ENCODE measurements around the gene ADGRG3.

DNA sequence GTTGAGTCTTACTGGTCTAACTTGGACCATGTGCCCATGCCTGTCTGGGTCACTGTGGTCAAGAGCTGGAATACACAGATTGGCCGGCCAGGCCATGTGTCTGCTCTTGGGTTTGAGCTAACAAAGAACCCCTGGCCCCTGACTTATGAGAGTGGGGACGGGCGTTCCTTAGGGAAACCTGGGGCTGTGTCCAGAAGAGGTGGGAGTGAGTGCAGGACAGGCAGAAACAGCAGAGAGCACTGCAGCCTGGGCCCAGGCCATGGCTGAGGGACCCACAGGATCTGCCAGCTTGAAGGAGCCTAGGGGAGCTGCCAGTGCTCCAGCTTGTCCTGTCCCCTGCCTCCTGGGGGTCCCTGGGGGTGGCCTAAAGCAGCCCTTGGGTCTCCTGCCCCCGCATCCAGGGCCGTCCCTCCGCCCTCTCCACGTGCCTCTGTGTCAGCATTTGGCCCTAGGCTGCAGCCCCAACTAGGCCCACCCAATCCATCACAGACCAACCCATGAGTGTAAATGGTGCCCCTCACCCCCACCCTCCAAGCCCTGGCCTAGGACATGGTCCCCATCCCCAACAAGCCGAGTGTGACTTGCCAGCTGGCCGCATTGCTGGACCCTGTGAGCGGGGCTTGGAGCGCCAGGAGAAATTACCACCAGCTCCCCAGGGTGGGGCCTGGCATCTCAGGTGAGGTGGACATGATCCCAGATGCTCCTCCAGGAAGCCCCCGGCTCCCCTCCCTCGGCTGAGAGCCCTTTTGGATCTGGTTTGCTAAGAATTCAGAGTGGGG is 14.0 kb downstream of the ADGRG3 start:
- TF ChIP-seq, protein P1, sequence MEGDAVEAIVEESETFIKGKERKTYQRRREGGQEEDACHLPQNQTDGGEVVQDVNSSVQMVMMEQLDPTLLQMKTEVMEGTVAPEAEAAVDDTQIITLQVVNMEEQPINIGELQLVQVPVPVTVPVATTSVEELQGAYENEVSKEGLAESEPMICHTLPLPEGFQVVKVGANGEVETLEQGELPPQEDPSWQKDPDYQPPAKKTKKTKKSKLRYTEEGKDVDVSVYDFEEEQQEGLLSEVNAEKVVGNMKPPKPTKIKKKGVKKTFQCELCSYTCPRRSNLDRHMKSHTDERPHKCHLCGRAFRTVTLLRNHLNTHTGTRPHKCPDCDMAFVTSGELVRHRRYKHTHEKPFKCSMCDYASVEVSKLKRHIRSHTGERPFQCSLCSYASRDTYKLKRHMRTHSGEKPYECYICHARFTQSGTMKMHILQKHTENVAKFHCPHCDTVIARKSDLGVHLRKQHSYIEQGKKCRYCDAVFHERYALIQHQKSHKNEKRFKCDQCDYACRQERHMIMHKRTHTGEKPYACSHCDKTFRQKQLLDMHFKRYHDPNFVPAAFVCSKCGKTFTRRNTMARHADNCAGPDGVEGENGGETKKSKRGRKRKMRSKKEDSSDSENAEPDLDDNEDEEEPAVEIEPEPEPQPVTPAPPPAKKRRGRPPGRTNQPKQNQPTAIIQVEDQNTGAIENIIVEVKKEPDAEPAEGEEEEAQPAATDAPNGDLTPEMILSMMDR (IDR thresholded peaks at IDR 0.05; ENCODE audit: insufficient read depth, low read length): no peak
- TF ChIP-seq POLR2AphosphoS5 (IDR thresholded peaks at IDR 0.05; ENCODE audit: low read depth): no peak
